ENCODE results near the gene BCKDK. TPM values are rescaled to one million over a fixed set of nuclear protein-coding genes. Genes with fewer than 3 reads are reported as not detected.

BCKDK gene
- total and polyA plus RNA-seq, 2 of the 13 experiments (the other 11 are each of a cell fraction or from before 2014, with no cell fraction given), result 24.9 to 42.6 TPM

DNA sequence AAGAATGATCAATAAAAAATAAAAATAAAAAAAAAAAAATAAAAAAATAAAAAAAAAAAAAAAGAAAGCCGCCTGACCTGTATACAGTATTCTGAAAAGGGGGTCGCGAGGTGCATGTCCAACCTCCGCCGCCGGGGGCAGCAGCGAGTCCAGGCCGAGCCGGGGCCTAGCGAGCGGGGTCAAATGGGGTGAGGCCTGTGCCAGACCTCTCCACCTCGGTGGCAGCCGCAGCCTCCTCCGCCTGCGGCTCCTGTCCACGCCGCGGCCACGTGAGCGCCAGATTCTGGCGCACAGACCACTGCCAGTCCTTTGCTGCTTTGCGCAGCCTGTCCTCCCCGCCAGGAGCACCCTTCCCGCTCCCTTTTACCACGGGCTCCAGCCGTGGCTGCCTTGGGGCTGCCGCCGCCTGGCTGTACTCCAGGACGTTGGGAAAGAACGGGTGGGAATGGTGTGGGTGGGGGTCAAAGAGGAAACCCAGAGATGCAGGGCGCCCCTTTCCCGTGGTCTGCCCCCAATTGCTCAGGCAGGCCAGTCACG, 2.4 kb upstream of the BCKDK start (continued):
- TF ChIP-seq KDM6A (CRISPR knock-in tag; IDR thresholded peaks at IDR 0.05; ENCODE audit: low read depth), result peak; percentile 65; the same call in 1 of the 2 replicates
- TF ChIP-seq, protein P1, sequence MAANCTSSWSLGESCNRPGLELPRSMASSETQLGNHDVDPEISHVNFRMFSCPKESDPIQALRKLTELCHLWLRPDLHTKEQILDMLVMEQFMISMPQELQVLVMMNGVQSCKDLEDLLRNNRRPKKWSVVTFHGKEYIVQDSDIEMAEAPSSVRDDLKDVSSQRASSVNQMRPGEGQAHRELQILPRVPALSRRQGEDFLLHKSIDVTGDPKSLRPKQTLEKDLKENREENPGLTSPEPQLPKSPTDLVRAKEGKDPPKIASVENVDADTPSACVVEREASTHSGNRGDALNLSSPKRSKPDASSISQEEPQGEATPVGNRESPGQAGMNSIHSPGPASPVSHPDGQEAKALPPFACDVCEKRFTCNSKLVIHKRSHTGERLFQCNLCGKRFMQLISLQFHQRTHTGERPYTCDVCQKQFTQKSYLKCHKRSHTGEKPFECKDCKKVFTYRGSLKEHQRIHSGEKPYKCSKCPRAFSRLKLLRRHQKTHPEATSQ (CRISPR knock-in tag; IDR thresholded peaks at IDR 0.05; ENCODE audit: borderline replicate concordance), result peak; percentile 95
- TF ChIP-seq NONO (IDR thresholded peaks at IDR 0.05), result no peak
- TF ChIP-seq NONO (CRISPR knock-in tag; conservative IDR thresholded peaks at IDR 0.05), result peak; percentile 90
- TF ChIP-seq ZSCAN21 (CRISPR knock-in tag; IDR thresholded peaks at IDR 0.05; ENCODE audit: borderline replicate concordance), result peak; percentile 98
- no peak for TF ChIP-seq NFYC (CRISPR knock-in tag; IDR thresholded peaks at IDR 0.05)
- peak; percentile 81; the same call in 1 of the 2 replicates for TF ChIP-seq AHR (CRISPR knock-in tag; IDR thresholded peaks at IDR 0.05)
- TF ChIP-seq, protein P2, sequence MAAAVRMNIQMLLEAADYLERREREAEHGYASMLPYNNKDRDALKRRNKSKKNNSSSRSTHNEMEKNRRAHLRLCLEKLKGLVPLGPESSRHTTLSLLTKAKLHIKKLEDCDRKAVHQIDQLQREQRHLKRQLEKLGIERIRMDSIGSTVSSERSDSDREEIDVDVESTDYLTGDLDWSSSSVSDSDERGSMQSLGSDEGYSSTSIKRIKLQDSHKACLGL (CRISPR knock-in tag; IDR thresholded peaks at IDR 0.05), result peak; percentile 96
- peak; percentile 57 for TF ChIP-seq YY1 (IDR thresholded peaks at IDR 0.05; ENCODE audit: insufficient read depth, insufficient replicate concordance, low read depth, low read length)
- TF ChIP-seq TOE1 (CRISPR knock-in tag; IDR thresholded peaks at IDR 0.05), result peak; percentile 84; the same call in 1 of the 2 replicates
- TF ChIP-seq HES4 (CRISPR knock-in tag; IDR thresholded peaks at IDR 0.05; ENCODE audit: borderline replicate concordance), result peak; percentile 96
- TF ChIP-seq MATR3 (CRISPR knock-in tag; IDR thresholded peaks at IDR 0.05), result no peak
- TF ChIP-seq ZBTB1 (CRISPR knock-in tag; IDR thresholded peaks at IDR 0.05; ENCODE audit: borderline replicate concordance), result no peak
- TF ChIP-seq TRIM22 (IDR thresholded peaks at IDR 0.05), result no peak
- peak; percentile 80; the same call in 1 of the 2 replicates for TF ChIP-seq THYN1 (CRISPR knock-in tag; IDR thresholded peaks at IDR 0.05; ENCODE audit: borderline replicate concordance, low read depth)
- TF ChIP-seq ETV6 (CRISPR knock-in tag; conservative IDR thresholded peaks at IDR 0.05), result peak; percentile 88
- TF ChIP-seq RAD51 (IDR thresholded peaks at IDR 0.05; ENCODE audit: borderline replicate concordance), result no peak
- no peak for TF ChIP-seq ATM (IDR thresholded peaks at IDR 0.05; ENCODE audit: borderline replicate concordance)
- TF ChIP-seq, protein P3, sequence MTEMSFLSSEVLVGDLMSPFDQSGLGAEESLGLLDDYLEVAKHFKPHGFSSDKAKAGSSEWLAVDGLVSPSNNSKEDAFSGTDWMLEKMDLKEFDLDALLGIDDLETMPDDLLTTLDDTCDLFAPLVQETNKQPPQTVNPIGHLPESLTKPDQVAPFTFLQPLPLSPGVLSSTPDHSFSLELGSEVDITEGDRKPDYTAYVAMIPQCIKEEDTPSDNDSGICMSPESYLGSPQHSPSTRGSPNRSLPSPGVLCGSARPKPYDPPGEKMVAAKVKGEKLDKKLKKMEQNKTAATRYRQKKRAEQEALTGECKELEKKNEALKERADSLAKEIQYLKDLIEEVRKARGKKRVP (CRISPR knock-in tag; IDR thresholded peaks at IDR 0.05), result peak in 1 of 2 experiments; percentile 85; a peak in 2 of 4 replicates
- TF ChIP-seq ZBED4 (CRISPR knock-in tag; IDR thresholded peaks at IDR 0.05; ENCODE audit: borderline replicate concordance), result peak; percentile 81
- TF ChIP-seq KLF9 (CRISPR knock-in tag; IDR thresholded peaks at IDR 0.05; ENCODE audit: low read depth), result 0 out of 2 replicates have a peak, but pooled peaks have one; percentile 58
- TF ChIP-seq ZNF207 (IDR thresholded peaks at IDR 0.05; ENCODE audit: borderline replicate concordance), result no peak
